A549 (cell line): ENCODE data around the gene CADM2. TPM values are rescaled to one million over a fixed set of nuclear protein-coding genes. Genes with fewer than 3 reads are reported as not detected.

Experiments used
- ATAC-seq, 2 experiments: fragments of 200-7000 bp in 1 of 2; fragments of >200 bp in 1 of 2; cut with Nextera tagmentation in 1 of 2; cut with Tn5 transposase in 1 of 2; 3 replicates each; pipeline versions ENCODE4 v1.8.0 to v1.9.1; 2018 to 2020; ENCODE audit warnings: mild to moderate bottlenecking in 1 of 2, moderate library complexity in 1 of 2
- CTCF ChIA-PET: fragments of 300-600 bp; sonication (Branson Sonifier 250); formaldehyde crosslinking; extraction: SDS; loops from one replicate; lab custom pipeline; 2021; ENCODE audit warnings: antibody characterized with exemption, inconsistent platforms; lab: Yijun Ruan, JAX
- POLR2A ChIA-PET: fragments of 350-600 bp; formaldehyde crosslinking; extraction: SDS; loops from one replicate; lab custom pipeline; 2021; ENCODE audit warnings: antibody characterized with exemption, inconsistent platforms; lab: Yijun Ruan, JAX
- DNase-seq, 2 experiments: peaks; one replicate each; pipeline versions ENCODE4 v3.0.0 to v3.0.0-alpha.2; 2011 to 2016; ENCODE audit warnings: low read depth in 1 of 2, low spot score in 1 of 2
- FAIRE-seq: peaks from 2 replicates; lab custom pipeline; 2011; peaks lifted over from hg19 to GRCh38; lab: Jason Lieb, UNC
- H3K27ac ChIP-seq, 2 experiments: fragments of >200 bp; sonication (Bioruptor Twin); formaldehyde crosslinking; 3 replicates each; pipeline ENCODE4 v1.5.1; 2016 to 2017
- H3K4me1 ChIP-seq: fragments of >200 bp; sonication (Bioruptor Twin); formaldehyde crosslinking; 3 replicates; pipeline ENCODE4 v1.6.1; 2016
- H3K4me2 ChIP-seq: fragments of >200 bp; sonication (Bioruptor Twin); formaldehyde crosslinking; 3 replicates; pipeline ENCODE4 v1.6.1; 2016
- H3K4me3 ChIP-seq: fragments of >200 bp; sonication (Bioruptor Twin); formaldehyde crosslinking; 3 replicates; pipeline ENCODE4 v1.5.1; 2016
- H3K9me3 ChIP-seq: fragments of >200 bp; sonication (Bioruptor Twin); formaldehyde crosslinking; 3 replicates; pipeline ENCODE4 v1.6.1; 2016
- CBX8 ChIP-seq: fragments of 200-600 bp; sonication (generic); IDR thresholded peaks from 2 replicates; pipeline ENCODE4 v1.6.1; 2016
- CEBPB ChIP-seq, 2 experiments: fragments of >200 bp in 1 of 2; sonication (Bioruptor Twin) in 1 of 2; formaldehyde crosslinking in 1 of 2; IDR thresholded peaks; 2 replicates each; pipeline ENCODE4 v1.6.1; 2012 to 2016
- EHF ChIP-seq: fragments of 250-450 bp; sonication (Bioruptor Pico); IDR thresholded peaks from 2 replicates; pipeline ENCODE4 v1.5.0; 2020; ENCODE audit warnings: mild to moderate bottlenecking
- ESRRA ChIP-seq: fragments of 150-350 bp; IDR thresholded peaks from 2 replicates; pipeline ENCODE4 v1.6.1; 2014; ENCODE audit warnings: mild to moderate bottlenecking, low read length, borderline replicate concordance
- FOSL2 ChIP-seq, 2 experiments: fragments of 450-650 bp in 1 of 2; fragments of >200 bp in 1 of 2; sonication (Bioruptor Twin) in 1 of 2; formaldehyde crosslinking; IDR thresholded peaks; 2 replicates each; pipeline versions ENCODE4 v1.5.0 to v1.6.1; 2016 to 2020; ENCODE audit warnings: mild to moderate bottlenecking in 1 of 2, moderate library complexity in 1 of 2
- FOXS1 ChIP-seq: fragments of 250-450 bp; sonication (Bioruptor Pico); IDR thresholded peaks from 2 replicates; pipeline ENCODE4 v1.5.0; 2020; ENCODE audit warnings: mild to moderate bottlenecking, moderate library complexity
- GATA3 ChIP-seq: IDR thresholded peaks from 2 replicates; pipeline ENCODE4 v1.6.1; 2012; ENCODE audit warnings: borderline replicate concordance
- KDM1A ChIP-seq: fragments of 200-600 bp; sonication (generic); IDR thresholded peaks from 2 replicates; pipeline ENCODE4 v1.6.1; 2016; ENCODE audit warnings: low read depth, mild to moderate bottlenecking
- MYC ChIP-seq: IDR thresholded peaks from 2 replicates; pipeline ENCODE4 v1.6.1; 2012; ENCODE audit warnings: mild to moderate bottlenecking, inconsistent platforms, low read length, improper control_type of control experiment, borderline replicate concordance
- NFE2L2 ChIP-seq: fragments of 150-350 bp; conservative IDR thresholded peaks from 2 replicates; pipeline ENCODE4 v1.6.1; 2014; ENCODE audit warnings: low read length
- RCOR1 ChIP-seq: fragments of 150-350 bp; IDR thresholded peaks from 2 replicates; pipeline ENCODE4 v1.6.1; 2014; ENCODE audit warnings: antibody characterized with exemption, low read length, low read depth
- RNF2 ChIP-seq: fragments of 200-600 bp; sonication (generic); IDR thresholded peaks from 2 replicates; pipeline ENCODE4 v1.6.1; 2016; ENCODE audit warnings: low read depth, mild to moderate bottlenecking, antibody characterized with exemption, moderate library complexity, borderline replicate concordance
- TP53 ChIP-seq: fragments of 250-450 bp; sonication (Bioruptor Pico); IDR thresholded peaks from 2 replicates; pipeline ENCODE4 v1.5.0; 2021; ENCODE audit warnings: mild to moderate bottlenecking, moderate library complexity
- ZNF302 ChIP-seq: fragments of 250-450 bp; sonication (Bioruptor Pico); IDR thresholded peaks from 2 replicates; pipeline ENCODE4 v1.9.0; 2021; ENCODE audit warnings: inconsistent platforms, mild to moderate bottlenecking, moderate library complexity
- ZSCAN20 ChIP-seq: fragments of 250-450 bp; sonication (Bioruptor Pico); IDR thresholded peaks from 2 replicates; pipeline ENCODE4 v1.8.0; 2022; ENCODE audit warnings: mild to moderate bottlenecking, moderate library complexity
- WGBS: methylation state at CpG from one replicate; pipeline ENCODE4 v1.1.6; 2017; ENCODE audit errors: missing lambda C conversion rate; 5-methylcytosine and 5-hydroxymethylcytosine counted together
- polyA plus RNA-seq, 4 experiments: library from polyadenylated mRNA; depleted of rRNA in 3 of 4; stranded (reverse); fragments of >200 nt; fragmentation: RNase III in 1 of 4; extraction: RNeasy Plus Mini Kit Qiagen cat#74134 plus additional on column Dnase treatment in 1 of 4; gene quantifications; 2 replicates in 3 of 4; 3 replicates in 1 of 4; pipeline ENCODE4 v1.2.3, GENCODE V29; 2011 to 2017
- TF ChIP-seq, protein P1 (sequence below): fragments of 250-450 bp; sonication (Bioruptor Pico); IDR thresholded peaks from 2 replicates; pipeline ENCODE4 v1.5.0; 2021; ENCODE audit warnings: mild to moderate bottlenecking, moderate library complexity, borderline replicate concordance
- TF ChIP-seq, protein P2 (sequence below): fragments of 200-600 bp; sonication (generic); IDR thresholded peaks from 2 replicates; pipeline ENCODE4 v1.6.1; 2016; ENCODE audit warnings: antibody characterized with exemption, mild to moderate bottlenecking, moderate library complexity
- TF ChIP-seq, protein P3 (sequence below): fragments of 250-450 bp; sonication (Bioruptor Pico); IDR thresholded peaks from 2 replicates; pipeline ENCODE4 v1.5.0; 2020; ENCODE audit warnings: low read depth, mild to moderate bottlenecking, moderate library complexity
- TF ChIP-seq, protein P4 (sequence below): IDR thresholded peaks from 2 replicates; pipeline ENCODE4 v1.6.1; 2012; ENCODE audit warnings: low read depth, borderline replicate concordance
- TF ChIP-seq, protein P5 (sequence below): fragments of >200 bp; sonication (Bioruptor Twin); formaldehyde crosslinking; IDR thresholded peaks from 3 replicates; pipeline ENCODE4 v1.6.1; 2016

CADM2 gene
- polyA plus RNA-seq, 2 of the 4 experiments (the other 2 are of a cell fraction) = 0.05 to 0.71 TPM

DNA sequence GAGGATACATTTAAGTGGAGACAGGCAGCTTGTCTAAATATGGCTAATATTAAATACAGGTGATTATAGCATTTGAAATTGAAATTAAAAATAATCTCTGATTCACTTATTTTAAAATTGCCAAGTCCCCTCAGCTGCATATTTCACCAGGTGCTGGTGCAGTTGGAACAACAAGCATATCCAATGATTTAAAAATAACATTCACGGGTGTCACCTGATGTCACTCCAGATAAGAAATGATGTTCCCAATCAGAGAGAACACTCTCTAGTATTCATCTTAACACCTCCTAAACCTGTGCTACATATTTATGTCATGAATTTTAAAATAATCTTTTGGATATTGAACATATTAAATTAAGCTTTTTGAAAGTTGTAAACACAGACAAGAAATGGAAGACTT lies 249.9 kb downstream of the CADM2 start (continued):
- TF ChIP-seq NFE2L2 = no peak

DNA sequence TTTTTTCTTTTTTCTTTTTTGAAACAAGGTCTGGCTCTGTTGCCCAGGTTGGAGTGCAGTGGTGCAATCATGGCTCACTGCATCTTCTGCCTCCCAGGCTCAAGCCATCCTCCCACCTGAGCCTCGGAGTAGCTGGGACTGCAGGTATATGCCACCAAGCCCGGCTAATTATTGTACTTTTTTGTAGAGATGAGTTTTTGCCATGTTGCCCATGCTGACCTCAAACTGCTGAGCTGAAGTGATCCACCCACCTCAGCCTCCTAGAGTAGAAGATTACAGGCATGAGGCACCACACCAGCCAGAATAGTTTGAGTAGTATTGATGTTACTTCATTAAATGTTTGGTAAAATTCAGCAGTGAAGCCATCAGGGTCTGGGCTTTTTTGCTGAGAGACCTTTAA lies 251.8 kb downstream of the CADM2 start:
- ATAC-seq (no peak), DNase-seq (no peak), FAIRE-seq (no peak)
- H3K9me3 ChIP-seq = no peaks in the 10 kb centered on the region
- 15% methylated on average over 2 of the region's 2 CpGs for WGBS
- ChIA-PET POLR2A (no interaction called here), CTCF (no interaction called here)
- H3K4me3 ChIP-seq = no peak overlapping the region
- H3K27ac ChIP-seq = no peak overlapping the region
- no peak overlapping the region for H3K4me2 ChIP-seq
- no peaks in the 10 kb centered on the region for H3K4me1 ChIP-seq
- TF ChIP-seq, protein P1, sequence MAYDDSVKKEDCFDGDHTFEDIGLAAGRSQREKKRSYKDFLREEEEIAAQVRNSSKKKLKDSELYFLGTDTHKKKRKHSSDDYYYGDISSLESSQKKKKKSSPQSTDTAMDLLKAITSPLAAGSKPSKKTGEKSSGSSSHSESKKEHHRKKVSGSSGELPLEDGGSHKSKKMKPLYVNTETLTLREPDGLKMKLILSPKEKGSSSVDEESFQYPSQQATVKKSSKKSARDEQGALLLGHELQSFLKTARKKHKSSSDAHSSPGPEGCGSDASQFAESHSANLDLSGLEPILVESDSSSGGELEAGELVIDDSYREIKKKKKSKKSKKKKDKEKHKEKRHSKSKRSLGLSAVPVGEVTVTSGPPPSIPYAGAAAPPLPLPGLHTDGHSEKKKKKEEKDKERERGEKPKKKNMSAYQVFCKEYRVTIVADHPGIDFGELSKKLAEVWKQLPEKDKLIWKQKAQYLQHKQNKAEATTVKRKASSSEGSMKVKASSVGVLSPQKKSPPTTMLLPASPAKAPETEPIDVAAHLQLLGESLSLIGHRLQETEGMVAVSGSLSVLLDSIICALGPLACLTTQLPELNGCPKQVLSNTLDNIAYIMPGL (CRISPR knock-in tag) = no peak
- TF ChIP-seq CBX8 (no peak), TP53 (CRISPR knock-in tag) (no peak), RNF2 (no peak), CEBPB (IDR thresholded peaks at IDR 0.05) (no peak), FOSL2 (IDR thresholded peaks at IDR 0.05) (no peak), FOSL2 (CRISPR knock-in tag; IDR thresholded peaks at IDR 0.05) (no peak), MYC (no peak), EHF (no peak), ZNF302 (no peak), ESRRA (no peak), FOXS1 (CRISPR knock-in tag) (no peak), ZSCAN20 (no peak), KDM1A (no peak), RCOR1 (no peak)
- TF ChIP-seq, protein P2, sequence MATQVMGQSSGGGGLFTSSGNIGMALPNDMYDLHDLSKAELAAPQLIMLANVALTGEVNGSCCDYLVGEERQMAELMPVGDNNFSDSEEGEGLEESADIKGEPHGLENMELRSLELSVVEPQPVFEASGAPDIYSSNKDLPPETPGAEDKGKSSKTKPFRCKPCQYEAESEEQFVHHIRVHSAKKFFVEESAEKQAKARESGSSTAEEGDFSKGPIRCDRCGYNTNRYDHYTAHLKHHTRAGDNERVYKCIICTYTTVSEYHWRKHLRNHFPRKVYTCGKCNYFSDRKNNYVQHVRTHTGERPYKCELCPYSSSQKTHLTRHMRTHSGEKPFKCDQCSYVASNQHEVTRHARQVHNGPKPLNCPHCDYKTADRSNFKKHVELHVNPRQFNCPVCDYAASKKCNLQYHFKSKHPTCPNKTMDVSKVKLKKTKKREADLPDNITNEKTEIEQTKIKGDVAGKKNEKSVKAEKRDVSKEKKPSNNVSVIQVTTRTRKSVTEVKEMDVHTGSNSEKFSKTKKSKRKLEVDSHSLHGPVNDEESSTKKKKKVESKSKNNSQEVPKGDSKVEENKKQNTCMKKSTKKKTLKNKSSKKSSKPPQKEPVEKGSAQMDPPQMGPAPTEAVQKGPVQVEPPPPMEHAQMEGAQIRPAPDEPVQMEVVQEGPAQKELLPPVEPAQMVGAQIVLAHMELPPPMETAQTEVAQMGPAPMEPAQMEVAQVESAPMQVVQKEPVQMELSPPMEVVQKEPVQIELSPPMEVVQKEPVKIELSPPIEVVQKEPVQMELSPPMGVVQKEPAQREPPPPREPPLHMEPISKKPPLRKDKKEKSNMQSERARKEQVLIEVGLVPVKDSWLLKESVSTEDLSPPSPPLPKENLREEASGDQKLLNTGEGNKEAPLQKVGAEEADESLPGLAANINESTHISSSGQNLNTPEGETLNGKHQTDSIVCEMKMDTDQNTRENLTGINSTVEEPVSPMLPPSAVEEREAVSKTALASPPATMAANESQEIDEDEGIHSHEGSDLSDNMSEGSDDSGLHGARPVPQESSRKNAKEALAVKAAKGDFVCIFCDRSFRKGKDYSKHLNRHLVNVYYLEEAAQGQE = no peak
- TF ChIP-seq, protein P3, sequence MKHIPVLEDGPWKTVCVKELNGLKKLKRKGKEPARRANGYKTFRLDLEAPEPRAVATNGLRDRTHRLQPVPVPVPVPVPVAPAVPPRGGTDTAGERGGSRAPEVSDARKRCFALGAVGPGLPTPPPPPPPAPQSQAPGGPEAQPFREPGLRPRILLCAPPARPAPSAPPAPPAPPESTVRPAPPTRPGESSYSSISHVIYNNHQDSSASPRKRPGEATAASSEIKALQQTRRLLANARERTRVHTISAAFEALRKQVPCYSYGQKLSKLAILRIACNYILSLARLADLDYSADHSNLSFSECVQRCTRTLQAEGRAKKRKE (CRISPR knock-in tag) = no peak
- TF ChIP-seq, protein P4, sequence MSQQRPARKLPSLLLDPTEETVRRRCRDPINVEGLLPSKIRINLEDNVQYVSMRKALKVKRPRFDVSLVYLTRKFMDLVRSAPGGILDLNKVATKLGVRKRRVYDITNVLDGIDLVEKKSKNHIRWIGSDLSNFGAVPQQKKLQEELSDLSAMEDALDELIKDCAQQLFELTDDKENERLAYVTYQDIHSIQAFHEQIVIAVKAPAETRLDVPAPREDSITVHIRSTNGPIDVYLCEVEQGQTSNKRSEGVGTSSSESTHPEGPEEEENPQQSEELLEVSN = no peak

DNA sequence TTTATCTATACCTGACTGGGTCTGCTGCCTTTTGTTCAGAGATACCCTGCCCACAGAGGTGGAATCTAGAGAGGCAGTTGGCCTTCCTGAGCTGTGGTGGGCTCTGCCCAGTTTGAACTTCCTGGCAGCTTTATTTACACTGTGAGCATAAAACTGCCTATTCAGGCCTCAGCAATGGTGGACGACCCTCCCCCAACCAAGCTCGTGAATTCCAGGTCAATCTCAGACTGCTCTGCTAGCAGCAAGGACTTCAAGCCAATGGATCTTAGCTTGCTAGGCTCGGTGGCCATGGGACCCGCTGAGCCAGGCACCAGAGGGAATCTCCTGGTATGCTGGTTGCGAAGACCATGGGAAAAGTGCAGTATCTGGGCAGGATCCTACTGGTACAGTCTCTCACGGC lies 270.2 kb downstream of the CADM2 start:
- H3K9me3 ChIP-seq = no peaks in the 10 kb centered on the region
- 24% methylated on average over 5 of the region's 6 CpGs for WGBS

More for the DNA sequence above, 270.2 kb downstream of the CADM2 start:
- no peak overlapping the region for H3K4me2 ChIP-seq
- ChIA-PET POLR2A (no interaction called here), CTCF (interaction anchor here (1.1 kb wide), 1 partner anchor 22 kb away, joined by 3 read pairs; no protein-coding TSS in a partner anchor)
- no peak for TF ChIP-seq GATA3
- TF ChIP-seq, protein P5, sequence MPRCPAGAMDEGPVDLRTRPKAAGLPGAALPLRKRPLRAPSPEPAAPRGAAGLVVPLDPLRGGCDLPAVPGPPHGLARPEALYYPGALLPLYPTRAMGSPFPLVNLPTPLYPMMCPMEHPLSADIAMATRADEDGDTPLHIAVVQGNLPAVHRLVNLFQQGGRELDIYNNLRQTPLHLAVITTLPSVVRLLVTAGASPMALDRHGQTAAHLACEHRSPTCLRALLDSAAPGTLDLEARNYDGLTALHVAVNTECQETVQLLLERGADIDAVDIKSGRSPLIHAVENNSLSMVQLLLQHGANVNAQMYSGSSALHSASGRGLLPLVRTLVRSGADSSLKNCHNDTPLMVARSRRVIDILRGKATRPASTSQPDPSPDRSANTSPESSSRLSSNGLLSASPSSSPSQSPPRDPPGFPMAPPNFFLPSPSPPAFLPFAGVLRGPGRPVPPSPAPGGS = no peak
- TF ChIP-seq, all 56 proteins: peak for 0
- DNase-seq (no peak), FAIRE-seq (no peak), ATAC-seq (no peak)
- no peaks in the 10 kb centered on the region for H3K4me1 ChIP-seq
- H3K4me3 ChIP-seq = no peak overlapping the region
- no peak overlapping the region for H3K27ac ChIP-seq
